ENCODE measurements around the gene NOL6.
"Not testable (repeated sequence)": the region's sequence is repeated elsewhere in the genome, so short reads cannot be mapped to it uniquely, and the experiment has no call there.

The NOL6 gene

GRCh38 chr9:33460854-33461253 lies 12.9 kb downstream of the NOL6 start:
- H3K27ac ChIP-seq = no peak overlapping the region
- TF ChIP-seq, protein P1, sequence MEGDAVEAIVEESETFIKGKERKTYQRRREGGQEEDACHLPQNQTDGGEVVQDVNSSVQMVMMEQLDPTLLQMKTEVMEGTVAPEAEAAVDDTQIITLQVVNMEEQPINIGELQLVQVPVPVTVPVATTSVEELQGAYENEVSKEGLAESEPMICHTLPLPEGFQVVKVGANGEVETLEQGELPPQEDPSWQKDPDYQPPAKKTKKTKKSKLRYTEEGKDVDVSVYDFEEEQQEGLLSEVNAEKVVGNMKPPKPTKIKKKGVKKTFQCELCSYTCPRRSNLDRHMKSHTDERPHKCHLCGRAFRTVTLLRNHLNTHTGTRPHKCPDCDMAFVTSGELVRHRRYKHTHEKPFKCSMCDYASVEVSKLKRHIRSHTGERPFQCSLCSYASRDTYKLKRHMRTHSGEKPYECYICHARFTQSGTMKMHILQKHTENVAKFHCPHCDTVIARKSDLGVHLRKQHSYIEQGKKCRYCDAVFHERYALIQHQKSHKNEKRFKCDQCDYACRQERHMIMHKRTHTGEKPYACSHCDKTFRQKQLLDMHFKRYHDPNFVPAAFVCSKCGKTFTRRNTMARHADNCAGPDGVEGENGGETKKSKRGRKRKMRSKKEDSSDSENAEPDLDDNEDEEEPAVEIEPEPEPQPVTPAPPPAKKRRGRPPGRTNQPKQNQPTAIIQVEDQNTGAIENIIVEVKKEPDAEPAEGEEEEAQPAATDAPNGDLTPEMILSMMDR (conservative IDR thresholded peaks at IDR 0.05) = no peak

- H3K27ac ChIP-seq = no peak overlapping the region
- TF ChIP-seq, protein P1 (conservative IDR thresholded peaks at IDR 0.05) = no peak
These were observed 14.6 kb downstream of the NOL6 start for GRCh38 chr9:33459115-33459514.

DNA sequence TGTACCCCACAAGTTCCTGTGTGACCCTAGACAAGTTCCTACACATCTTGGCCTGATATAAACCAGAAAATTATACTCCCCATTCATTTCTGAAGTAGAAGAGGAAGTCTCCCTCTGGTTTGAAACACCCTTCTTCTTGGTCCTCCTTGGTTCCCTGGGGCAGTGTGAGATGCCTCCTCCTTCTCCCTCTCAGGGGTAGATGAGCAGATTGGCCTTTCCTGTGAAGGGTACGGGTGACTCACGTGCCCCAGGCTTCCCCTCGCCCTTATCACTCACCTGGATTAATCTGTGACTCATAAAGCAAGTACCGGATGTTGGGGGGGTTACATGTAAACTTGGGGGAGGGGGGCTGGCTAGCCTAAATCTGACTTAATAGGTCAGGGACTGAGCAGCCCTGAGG lies 15.3 kb downstream of the NOL6 start:
- H3K27ac ChIP-seq = no peak overlapping the region
- TF ChIP-seq, protein P1 (conservative IDR thresholded peaks at IDR 0.05) = no peak

DNA sequence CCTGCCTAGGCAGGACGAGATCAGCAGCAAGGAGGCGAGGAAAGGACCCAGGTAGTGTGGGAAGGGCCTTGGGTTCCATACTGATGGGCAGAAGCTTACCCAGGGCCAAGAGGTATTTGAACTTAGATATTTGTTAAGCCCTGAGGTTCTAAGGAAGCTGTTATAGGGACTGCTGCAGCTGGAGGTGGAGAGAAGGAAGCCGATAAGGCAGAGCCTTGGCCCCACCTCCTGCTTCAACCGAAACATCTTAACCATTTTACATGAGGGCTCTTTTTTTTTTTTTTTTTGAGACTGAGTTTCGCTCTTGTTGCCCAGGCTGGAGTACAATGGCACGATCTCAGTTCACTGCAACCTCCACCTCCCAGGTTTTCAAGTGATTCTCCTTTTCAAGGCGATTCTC lies 17.8 kb downstream of the NOL6 start:
- H3K27ac ChIP-seq = no peak overlapping the region

DNA sequence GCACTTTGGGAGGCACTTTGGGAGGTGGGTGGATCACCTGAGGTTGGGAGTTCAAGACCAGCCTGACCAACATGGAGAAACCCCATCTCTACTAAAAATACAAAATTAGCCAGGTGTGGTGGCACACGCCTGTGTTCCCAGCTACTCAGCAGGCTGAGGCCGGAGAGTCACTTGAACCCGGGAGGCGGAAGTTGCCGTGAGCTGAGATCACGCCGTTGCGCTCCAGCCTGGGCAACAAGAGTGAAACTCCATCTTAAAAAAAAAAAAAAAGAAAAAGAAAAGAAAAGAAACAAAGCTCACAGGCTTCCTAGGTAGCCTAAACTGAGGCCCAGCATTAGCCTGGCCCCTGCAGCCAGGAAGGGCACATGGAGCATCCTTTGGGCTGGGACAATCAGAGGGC lies 18.3 kb downstream of the NOL6 start:
- H3K27ac ChIP-seq = not testable (repeated sequence)

More for the DNA sequence above, 17.8 kb downstream of the NOL6 start:
- TF ChIP-seq, protein P1 (conservative IDR thresholded peaks at IDR 0.05) = no peak

DNA sequence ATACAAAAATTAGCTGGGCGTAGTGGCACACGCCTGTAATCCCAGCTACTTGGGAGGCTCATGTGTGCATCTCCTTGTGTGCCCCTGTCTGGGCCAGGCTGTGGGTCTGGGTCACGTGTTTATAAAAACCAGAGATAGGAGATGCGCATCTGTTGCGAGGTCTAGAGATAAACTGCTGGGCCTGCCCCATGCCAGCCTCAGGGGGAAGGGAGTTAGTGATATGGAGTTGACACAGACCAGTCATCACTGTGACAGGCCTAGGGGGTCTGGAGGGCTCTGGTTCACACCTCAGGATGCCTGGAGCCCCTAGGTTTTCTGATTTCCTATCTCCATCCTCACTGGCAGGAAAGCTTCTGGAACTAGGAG lies 19.1 kb downstream of the NOL6 start:
- not testable (repeated sequence) for H3K27ac ChIP-seq

- H3K27ac ChIP-seq = no peak overlapping the region
- TF ChIP-seq, protein P1 (conservative IDR thresholded peaks at IDR 0.05) = no peak
These were observed 19.6 kb downstream of the NOL6 start for GRCh38 chr9:33453999-33454660.

GRCh38 chr9:33453286-33453860 lies 20.4 kb downstream of the NOL6 start:
- H3K27ac ChIP-seq = no peak overlapping the region
- TF ChIP-seq, protein P1 (conservative IDR thresholded peaks at IDR 0.05) = no peak

Data from VCaP (cell line).